Glutamatergic neuron (in vitro differentiated cells): ENCODE results near the gene FBXO9. TPM values are rescaled to one million over a fixed set of nuclear protein-coding genes. Genes with fewer than 3 reads are reported as not detected.

Source experiments
- DNase-seq: peaks from one replicate; pipeline ENCODE4 v3.0.0; 2022
- H3K27ac Mint-ChIP-seq: one replicate; pipeline ENCODE4 v1.8.0; 2020; ENCODE audit warnings: mild to moderate bottlenecking, mixed read lengths, inconsistent platforms; ENCODE audit not compliant: unreplicated experiment
- H3K27me3 Mint-ChIP-seq: one replicate; pipeline ENCODE4 v1.8.0; 2020; ENCODE audit warnings: mild to moderate bottlenecking, moderate library complexity, mixed read lengths, inconsistent platforms; ENCODE audit not compliant: unreplicated experiment
- H3K36me3 Mint-ChIP-seq: one replicate; pipeline ENCODE4 v1.8.0; 2020; ENCODE audit warnings: mild to moderate bottlenecking, mixed read lengths, inconsistent platforms; ENCODE audit not compliant: unreplicated experiment
- H3K4me1 Mint-ChIP-seq: one replicate; pipeline ENCODE4 v1.8.0; 2020; ENCODE audit warnings: mild to moderate bottlenecking, low read depth, mixed read lengths, inconsistent platforms; ENCODE audit not compliant: unreplicated experiment
- H3K4me3 Mint-ChIP-seq: one replicate; pipeline ENCODE4 v1.8.0; 2020; ENCODE audit warnings: mild to moderate bottlenecking, mixed read lengths, inconsistent platforms; ENCODE audit not compliant: unreplicated experiment
- H3K9me3 Mint-ChIP-seq: one replicate; pipeline ENCODE4 v1.8.0; 2020; ENCODE audit warnings: mild to moderate bottlenecking, moderate library complexity, mixed read lengths, inconsistent platforms; ENCODE audit not compliant: unreplicated experiment
- CTCF ChIP-seq: fragments of 200-600 bp; sonication (generic); IDR thresholded peaks from one replicate; pipeline ENCODE4 v1.5.0; 2021; ENCODE audit not compliant: partially characterized antibody, unreplicated experiment
- total RNA-seq: library from RNA; stranded (reverse); fragmentation: NEBNext Ultra II Directional; extraction: Animal tissue kit (Norgen Biotek cat#: 25700); gene quantifications from one replicate; pipeline ENCODE4 v1.2.1, GENCODE V29; 2021; ENCODE audit not compliant: unreplicated experiment

The FBXO9 gene
- total RNA-seq, 1 donor from 2014 or later, result 49.1 TPM

GRCh38 chr6:53113742-53114141 is 48.5 kb downstream of the FBXO9 start:
- Mint-ChIP-seq H3K9me3 (no peaks in the 10 kb centered on the region), H3K27ac (no peak overlapping the region), H3K4me1 (no peaks in the 10 kb centered on the region), H3K27me3 (peaks cover 4% of the 10 kb centered on the region), H3K4me3 (no peak overlapping the region), H3K36me3 (no peaks in the 10 kb centered on the region)
- DNase-seq, result no peak
- TF ChIP-seq CTCF, result no peak

GRCh38 chr6:53115113-53115512 is 49.9 kb downstream of the FBXO9 start:
- Mint-ChIP-seq H3K9me3 (no peaks in the 10 kb centered on the region), H3K36me3 (no peaks in the 10 kb centered on the region), H3K4me1 (peaks cover 5% of the 10 kb centered on the region), H3K27ac (no peak overlapping the region), H3K27me3 (peaks cover 4% of the 10 kb centered on the region), H3K4me3 (no peak overlapping the region)
- DNase-seq, result no peak
- TF ChIP-seq CTCF, result no peak

- H3K4me1 Mint-ChIP-seq, result peaks cover 9% of the 10 kb centered on the region
- H3K27ac Mint-ChIP-seq, result no peak overlapping the region
- peaks cover 3% of the 10 kb centered on the region for H3K9me3 Mint-ChIP-seq
- no peak for DNase-seq
- peaks cover 4% of the 10 kb centered on the region for H3K27me3 Mint-ChIP-seq
- H3K4me3 Mint-ChIP-seq, result no peak overlapping the region
- TF ChIP-seq CTCF, result no peak
- no peaks in the 10 kb centered on the region for H3K36me3 Mint-ChIP-seq
Measured at GRCh38 chr6:53115741-53116140, 50.5 kb downstream of the FBXO9 start.

- Mint-ChIP-seq H3K9me3 (peaks cover 3% of the 10 kb centered on the region), H3K27ac (no peak overlapping the region), H3K27me3 (peaks cover 2% of the 10 kb centered on the region), H3K4me3 (no peak overlapping the region), H3K36me3 (no peaks in the 10 kb centered on the region), H3K4me1 (peaks cover 11% of the 10 kb centered on the region)
- no peak for TF ChIP-seq CTCF
- no peak for DNase-seq
Measured at GRCh38 chr6:53119349-53119748, 54.1 kb downstream of the FBXO9 start.

GRCh38 chr6:53119772-53120409 is 54.7 kb downstream of the FBXO9 start:
- Mint-ChIP-seq H3K4me1 (peaks cover 11% of the 10 kb centered on the region), H3K27me3 (peaks cover 2% of the 10 kb centered on the region), H3K27ac (no peak overlapping the region), H3K9me3 (peaks cover 3% of the 10 kb centered on the region), H3K4me3 (no peak overlapping the region), H3K36me3 (no peaks in the 10 kb centered on the region)
- no peak for DNase-seq
- no peak for TF ChIP-seq CTCF
